HPDE6-E6E7 (cell line): ENCODE measurements around the gene SH2D3A.
A peak's percentile ranks its signal among the peaks of the same experiment; 100 is the strongest.

ENCODE experiments used
- DNase-seq: peaks from one replicate; pipeline ENCODE4 v3.0.0; 2011; ENCODE audit warnings: missing footprints; ENCODE audit errors: extremely low spot score

SH2D3A gene

GRCh38 chr19:6737873-6738786 lies 29.1 kb downstream of the SH2D3A start:
- peak; percentile 72 for DNase-seq

GRCh38 chr19:6737284-6737872 lies 29.9 kb downstream of the SH2D3A start, which contains the start of gene GPR108:
GPR108 (minus strand) TSS chr19:6737580; CDS start chr19:6737576, 4 bp downstream.
- DNase-seq = peak; percentile 98

GRCh38 chr19:6736917-6737283 lies 30.3 kb downstream of the SH2D3A start:
- no peak for DNase-seq

- DNase-seq = peak; percentile 74
Observed at GRCh38 chr19:6736169-6736916, 30.9 kb downstream of the SH2D3A start.

GRCh38 chr19:6735181-6735911 lies 31.9 kb downstream of the SH2D3A start:
- no peak for DNase-seq

- DNase-seq = no peak
Observed at GRCh38 chr19:6734096-6734696, 33.0 kb downstream of the SH2D3A start.

- no peak for DNase-seq
Observed at GRCh38 chr19:6733338-6734095, 33.7 kb downstream of the SH2D3A start.

- no peak for DNase-seq
Observed at GRCh38 chr19:6732803-6733337, 34.4 kb downstream of the SH2D3A start.

- no peak for DNase-seq
Observed at GRCh38 chr19:6731822-6732221, 35.4 kb downstream of the SH2D3A start.

GRCh38 chr19:6730941-6731670 lies 36.1 kb downstream of the SH2D3A start:
- DNase-seq = no peak

GRCh38 chr19:6730153-6730804 lies 37.0 kb downstream of the SH2D3A start:
- DNase-seq = no peak

- DNase-seq = no peak
Observed at GRCh38 chr19:6729573-6730152, 37.6 kb downstream of the SH2D3A start.

- DNase-seq = no peak
Observed at GRCh38 chr19:6728346-6728745, 38.9 kb downstream of the SH2D3A start.

GRCh38 chr19:6725513-6726231 lies 41.6 kb downstream of the SH2D3A start:
- no peak for DNase-seq

GRCh38 chr19:6724631-6725492 lies 42.4 kb downstream of the SH2D3A start:
- no peak for DNase-seq

- no peak for DNase-seq
Observed at GRCh38 chr19:6723738-6724137, 43.5 kb downstream of the SH2D3A start.

- DNase-seq = no peak
Observed at GRCh38 chr19:6723108-6723618, 44.1 kb downstream of the SH2D3A start.
